Common myeloid progenitor, CD34-positive (primary cell): Measurements from ENCODE around the gene ENAM.
"Not testable (repeated sequence)": the region's sequence is repeated elsewhere in the genome, so short reads cannot be mapped to it uniquely, and the experiment has no call there.

Source experiments
- CTCF ChIA-PET: fragments of 350-600 bp; sonication (Branson Sonifier 250); formaldehyde crosslinking; loops from one replicate; lab custom pipeline; 2021; ENCODE audit warnings: antibody characterized with exemption; lab: Charles Lee
- POLR2A ChIA-PET: fragments of 350-600 bp; sonication (Branson Sonifier 250); formaldehyde crosslinking; loops from one replicate; lab custom pipeline; 2021; ENCODE audit warnings: antibody characterized with exemption; lab: Charles Lee
- DNase-seq, 3 donors: peaks; one replicate each; pipeline versions ENCODE4 v3.0.0 to v3.0.0-alpha.2; 2013
- H3K27ac ChIP-seq, 2 experiments: 1 replicate in 1 of 2; 2 replicates in 1 of 2; pipeline ENCODE4 v1.7.0; 2013; ENCODE audit warnings: inconsistent platforms in 2 of 2, low read length in 2 of 2, mild to moderate bottlenecking in 2 of 2, low read depth in 1 of 2, moderate library complexity in 1 of 2; ENCODE audit not compliant: severe bottlenecking in 2 of 2, insufficient read depth in 1 of 2, poor library complexity in 1 of 2
- H3K27me3 ChIP-seq, 5 experiments: replicated peaks in 2 of 5; 1 replicate in 3 of 5; 2 replicates in 2 of 5; pipeline versions ENCODE4 v1.6.1 to v1.7.0; 2013; ENCODE audit warnings: low read length in 4 of 5, mild to moderate bottlenecking in 2 of 5, moderate library complexity in 2 of 5, inconsistent platforms in 1 of 5; ENCODE audit not compliant: insufficient read depth in 5 of 5, control insufficient read depth in 4 of 5
- H3K36me3 ChIP-seq, 4 experiments: 1 replicate in 2 of 4; 2 replicates in 2 of 4; pipeline versions ENCODE4 v1.6.1 to v1.7.0; 2013; ENCODE audit warnings: low read length in 3 of 4, control low read depth in 1 of 4, mild to moderate bottlenecking in 1 of 4; ENCODE audit not compliant: control insufficient read depth in 4 of 4, insufficient read depth in 4 of 4
- H3K4me1 ChIP-seq, 4 experiments: 1 replicate in 3 of 4; 2 replicates in 1 of 4; pipeline versions ENCODE4 v1.6.1 to v1.7.1; 2013; ENCODE audit warnings: low read length in 3 of 4, mild to moderate bottlenecking in 3 of 4, control low read depth in 1 of 4, inconsistent platforms in 1 of 4, moderate library complexity in 1 of 4; ENCODE audit not compliant: control insufficient read depth in 4 of 4, insufficient read depth in 4 of 4; ENCODE audit errors: control extremely low read depth in 1 of 4
- H3K4me3 ChIP-seq, 7 experiments: 1 replicate in 4 of 7; 2 replicates in 3 of 7; pipeline versions ENCODE4 v1.5.1 to v1.7.0; 2013; ENCODE audit warnings: mild to moderate bottlenecking in 7 of 7, low read length in 6 of 7, moderate library complexity in 6 of 7, inconsistent platforms in 2 of 7, low read depth in 2 of 7, control low read depth in 1 of 7; ENCODE audit not compliant: insufficient read depth in 4 of 7, control insufficient read depth in 1 of 7; ENCODE audit errors: extremely low read depth in 1 of 7
- H3K9me3 ChIP-seq, 5 experiments: 1 replicate in 4 of 5; 2 replicates in 1 of 5; pipeline versions ENCODE4 v1.6.1 to v1.7.1; 2013; ENCODE audit warnings: low read length in 4 of 5, mild to moderate bottlenecking in 2 of 5, inconsistent platforms in 1 of 5, low read depth in 1 of 5, moderate library complexity in 1 of 5; ENCODE audit not compliant: control insufficient read depth in 4 of 5, insufficient read depth in 2 of 5; ENCODE audit errors: control extremely low read depth in 1 of 5
- WGBS: methylation state at CpG from one replicate; pipeline ENCODE4 v1.1.5; 2013; ENCODE audit not compliant: insufficient coverage; 5-methylcytosine and 5-hydroxymethylcytosine counted together

ENAM gene

DNA sequence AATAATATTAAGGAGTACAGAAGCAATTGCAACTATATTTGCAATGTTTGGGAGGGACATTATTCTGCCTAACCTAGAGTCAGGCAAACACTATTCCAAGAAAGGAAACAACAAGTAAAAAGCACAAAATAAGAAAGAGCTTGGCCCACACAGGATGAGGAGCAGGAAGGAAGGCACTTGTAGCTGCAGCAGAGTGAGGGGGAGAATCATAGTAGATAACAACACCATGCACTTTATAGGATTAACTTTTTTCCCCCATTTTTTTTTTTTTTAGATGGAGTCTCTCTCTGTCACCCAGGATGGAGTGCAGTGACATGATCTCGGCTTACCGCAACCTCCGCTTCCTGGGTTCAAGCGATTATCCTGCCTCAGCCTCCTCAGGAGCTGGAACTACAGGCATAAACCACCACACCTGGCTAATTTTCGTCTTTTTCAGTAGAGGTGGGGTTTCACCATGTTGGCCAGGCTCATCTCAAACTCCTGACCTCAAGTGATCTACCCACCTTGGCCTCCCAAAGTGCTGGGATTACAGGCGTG lies 48.1 kb downstream of the ENAM start:
- Histone ChIP-seq H3K9me3 (no peaks in the 10 kb centered on the region), H3K27me3 (no peaks in the 10 kb centered on the region), H3K4me1 (peaks cover 0 to 44% (median 10%) of the 10 kb centered on the region in 4 experiments), H3K27ac (no peak overlapping the region), H3K36me3 (no peaks in the 10 kb centered on the region), H3K4me3 (peak overlapping the region in 1 of 7 experiments; percentile 3)
- DNase-seq, result no peak
- ChIA-PET CTCF (interaction anchor here (1.0 to 1.5 kb wide), 4 partner anchors 12 to 58 kb away, joined by 4 to 5 read pairs (median 4); partner anchors contain the start of gene UTP3), POLR2A (no interaction called here)
- WGBS, result 100% methylated on average over 6 of the region's 6 CpGs

DNA sequence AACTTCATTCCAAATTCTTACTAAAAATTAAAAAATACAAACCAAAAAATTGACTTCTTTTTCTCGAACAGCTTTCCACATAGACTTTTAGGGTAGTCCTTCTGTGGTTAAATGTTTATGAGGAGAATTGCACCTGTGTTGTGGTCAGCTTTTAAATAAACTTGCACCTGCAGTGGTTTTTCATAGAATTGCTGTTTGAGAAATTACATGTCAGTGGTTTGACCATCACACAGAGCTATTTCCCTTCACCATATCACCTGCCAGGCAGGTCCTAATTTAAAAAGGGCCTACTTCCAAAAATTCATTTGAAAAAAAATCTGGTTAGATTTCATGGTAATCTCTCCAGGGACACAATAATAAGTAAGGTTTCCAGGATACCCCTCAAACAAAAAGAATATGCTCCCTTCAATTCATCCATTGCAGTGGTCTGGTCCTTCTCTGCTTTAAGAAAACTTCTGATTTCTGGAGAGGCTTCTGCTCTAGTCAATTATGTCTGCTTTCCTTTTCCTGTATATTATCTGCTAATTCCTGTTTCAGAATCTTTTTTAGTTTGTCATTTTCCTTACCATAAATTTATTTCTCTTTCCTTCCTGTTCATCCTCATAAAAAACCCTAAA lies 49.9 kb downstream of the ENAM start:
- Histone ChIP-seq H3K4me3 (no peak overlapping the region), H3K36me3 (no peaks in the 10 kb centered on the region), H3K27ac (no peak overlapping the region), H3K27me3 (no peaks in the 10 kb centered on the region), H3K4me1 (peaks cover 0 to 36% (median 8%) of the 10 kb centered on the region in 4 experiments), H3K9me3 (no peaks in the 10 kb centered on the region)
- POLR2A ChIA-PET, result no interaction called here
- no CpG with 5 or more reads among the region's 1 CpG for WGBS
- CTCF ChIA-PET, result interaction anchor here (0.6 kb wide), 1 partner anchor 22 kb away, joined by 3 read pairs; no protein-coding TSS in a partner anchor
- DNase-seq, result peak in 2 of 3 donors; percentile 17 to 45

DNA sequence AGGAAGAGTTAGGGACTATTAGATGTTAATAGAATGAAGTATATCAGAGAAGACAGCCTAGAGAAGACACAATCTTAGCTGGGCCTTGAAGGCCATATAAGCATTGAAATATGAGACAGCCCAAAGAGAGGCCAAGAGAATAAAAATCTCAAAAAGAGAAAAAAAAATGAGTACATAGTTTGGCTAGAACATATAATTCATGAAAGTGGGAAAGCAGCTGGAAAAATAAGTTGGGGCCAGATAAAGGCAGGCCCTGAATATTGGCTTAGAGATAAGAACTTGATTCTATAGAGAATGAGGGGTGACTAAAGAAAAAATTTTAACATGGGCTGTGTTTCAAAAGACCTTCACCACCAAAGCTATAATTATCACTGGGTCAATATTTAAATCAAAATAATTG lies 52.4 kb downstream of the ENAM start:
- DNase-seq, result no peak

DNA sequence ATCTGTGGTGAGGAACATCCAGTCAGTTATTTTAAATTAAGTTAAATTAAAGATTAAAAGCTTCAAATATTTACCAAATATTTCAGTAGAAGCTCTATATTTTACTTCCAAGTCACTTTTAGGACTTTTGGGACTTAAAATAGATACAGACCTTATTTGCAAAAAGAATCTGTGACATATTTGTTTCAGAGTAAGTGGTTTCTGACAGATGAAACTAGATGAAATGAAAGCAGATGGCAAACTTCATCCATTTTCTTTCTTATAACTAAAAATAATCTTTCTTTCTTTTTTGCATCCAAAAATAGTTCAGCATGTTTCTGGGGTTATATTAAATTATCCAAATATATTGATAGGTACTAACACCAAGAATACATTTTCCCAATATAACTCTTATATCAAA lies 53.2 kb downstream of the ENAM start:
- ChIA-PET POLR2A (no interaction called here), CTCF (interaction anchor here (2.6 kb wide), 1 partner anchor 10 kb away, joined by 6 read pairs; no protein-coding TSS in a partner anchor)
- Histone ChIP-seq H3K9me3 (no peaks in the 10 kb centered on the region), H3K4me3 (no peak overlapping the region), H3K27me3 (no peaks in the 10 kb centered on the region), H3K27ac (no peak overlapping the region), H3K4me1 (peaks cover 0 to 28% (median 4%) of the 10 kb centered on the region in 4 experiments), H3K36me3 (no peaks in the 10 kb centered on the region)
- DNase-seq, result no peak

More for the DNA sequence above, 52.4 kb downstream of the ENAM start:
- H3K36me3 ChIP-seq, result no peaks in the 10 kb centered on the region
- no peak overlapping the region for H3K27ac ChIP-seq
- H3K27me3 ChIP-seq, result no peaks in the 10 kb centered on the region
- POLR2A ChIA-PET, result no interaction called here
- CTCF ChIA-PET, result interaction anchor here (2.0 kb wide), 1 partner anchor 9 kb away, joined by 6 read pairs; no protein-coding TSS in a partner anchor
- H3K4me1 ChIP-seq, result peaks cover 0 to 35% (median 8%) of the 10 kb centered on the region in 4 experiments
- H3K4me3 ChIP-seq, result no peak overlapping the region
- H3K9me3 ChIP-seq, result no peaks in the 10 kb centered on the region

DNA sequence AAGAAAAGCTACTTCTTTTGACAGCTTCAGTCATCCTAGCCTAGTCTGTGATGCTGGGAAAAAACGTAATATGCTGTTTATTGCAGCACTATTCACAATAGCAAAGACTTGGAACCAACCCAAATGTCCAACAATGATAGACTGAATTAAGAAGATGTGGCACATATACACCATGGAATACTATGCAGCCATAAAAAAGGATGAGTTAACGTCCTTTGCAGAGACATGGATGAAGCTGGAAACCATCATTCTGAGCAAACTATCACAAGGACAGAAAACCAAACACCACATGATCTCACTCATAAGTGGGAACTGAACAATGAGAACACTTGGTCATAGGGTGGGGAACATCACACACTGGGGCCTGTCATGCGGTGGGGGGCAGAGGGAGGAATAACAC lies 53.6 kb downstream of the ENAM start:
- CTCF ChIA-PET, result interaction anchor here (2.6 kb wide), 1 partner anchor 10 kb away, joined by 6 read pairs; no protein-coding TSS in a partner anchor
- peaks cover 0 to 23% (median 5%) of the 10 kb centered on the region in 4 experiments for H3K4me1 ChIP-seq
- H3K36me3 ChIP-seq, H3K27ac ChIP-seq, POLR2A ChIA-PET, H3K4me3 ChIP-seq, H3K27me3 ChIP-seq, DNase-seq, H3K9me3 ChIP-seq: not testable (repeated sequence)
- WGBS, result 100% methylated on average over 1 of the region's 3 CpGs

DNA sequence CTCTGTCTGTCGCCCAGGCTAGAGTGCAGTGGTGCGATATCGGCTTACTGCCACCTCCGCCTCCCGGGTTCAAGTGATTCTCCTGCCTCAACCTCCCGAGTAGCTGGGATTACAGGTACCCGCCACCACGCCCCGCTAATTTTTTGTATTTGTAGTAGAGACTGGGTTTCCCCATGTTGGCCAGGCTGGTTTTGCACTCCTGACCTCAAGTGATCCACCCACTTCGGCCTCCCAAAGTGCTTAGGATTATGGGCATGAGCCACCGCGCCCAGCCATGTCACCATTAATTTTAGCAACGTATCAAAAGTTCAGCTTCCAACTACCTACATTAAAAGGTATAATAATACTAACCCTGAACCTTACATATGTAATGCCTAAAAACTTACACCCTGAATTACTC lies 58.8 kb downstream of the ENAM start:
- H3K27me3 ChIP-seq, result no peaks in the 10 kb centered on the region
- H3K36me3 ChIP-seq, result peaks cover 0 to 6% (median 2%) of the 10 kb centered on the region in 4 experiments
- WGBS, result 84% methylated on average over 11 of the region's 13 CpGs
- no peak for DNase-seq
- ChIA-PET POLR2A (interaction anchor here (0.5 kb wide), 1 partner anchor 20 kb away, joined by 3 read pairs; no protein-coding TSS in a partner anchor), CTCF (interaction anchor here (0.6 to 1.9 kb wide), 4 partner anchors 33 to 217 kb away, joined by 3 to 5 read pairs (median 3); no protein-coding TSS in a partner anchor)
- no peaks in the 10 kb centered on the region for H3K9me3 ChIP-seq
- peaks cover 8 to 35% (median 25%) of the 10 kb centered on the region in 4 experiments for H3K4me1 ChIP-seq
- peak overlapping the region; percentile 73 to 100 (median 87) for H3K4me3 ChIP-seq
- peak overlapping the region; percentile 92 to 94 for H3K27ac ChIP-seq
